MM.1S (cell line): ENCODE measurements around the gene UBA7.
A peak's percentile ranks its signal among the peaks of the same experiment; 100 is the strongest.

Experiments
- DNase-seq: peaks from one replicate; pipeline ENCODE4 v3.0.0-alpha.2; 2015
- H2AFZ ChIP-seq: fragments of 300-600 bp; sonication (generic); 2 replicates; pipeline ENCODE4 v1.6.0; 2016; ENCODE audit warnings: antibody characterized with exemption, low read length
- H3F3A ChIP-seq: fragments of 300-600 bp; sonication (generic); 2 replicates; pipeline ENCODE4 v1.6.1; 2016; ENCODE audit warnings: mild to moderate bottlenecking, antibody characterized with exemption, low read length, moderate library complexity, mixed read lengths; ENCODE audit not compliant: insufficient read depth
- H3K27ac ChIP-seq: fragments of 300-600 bp; sonication (generic); 2 replicates; pipeline ENCODE4 v1.5.1; 2016; ENCODE audit warnings: mild to moderate bottlenecking, low read length
- H3K27me3 ChIP-seq: fragments of 300-600 bp; sonication (generic); replicated peaks from 2 replicates; pipeline ENCODE4 v1.6.0; 2016; ENCODE audit warnings: low read length; ENCODE audit not compliant: insufficient read depth
- H3K36me3 ChIP-seq: fragments of 300-600 bp; sonication (generic); replicated peaks from 2 replicates; pipeline ENCODE4 v1.6.1; 2016; ENCODE audit warnings: mild to moderate bottlenecking, low read length, mixed read lengths; ENCODE audit not compliant: insufficient read depth
- H3K4me1 ChIP-seq: fragments of 300-600 bp; sonication (generic); 2 replicates; pipeline ENCODE4 v1.6.1; 2016; ENCODE audit warnings: low read length, mixed read lengths
- H3K4me2 ChIP-seq: fragments of 300-600 bp; sonication (generic); 2 replicates; pipeline ENCODE4 v1.6.0; 2016; ENCODE audit warnings: low read depth, low read length
- H3K4me3 ChIP-seq: fragments of 300-600 bp; sonication (generic); 2 replicates; pipeline ENCODE4 v1.5.1; 2016; ENCODE audit warnings: low read length, mixed read lengths
- H3K79me2 ChIP-seq: fragments of 300-600 bp; sonication (generic); 2 replicates; pipeline ENCODE4 v1.6.1; 2016; ENCODE audit warnings: mixed run types, low read length, mixed read lengths
- H3K9ac ChIP-seq: fragments of 300-600 bp; sonication (generic); 2 replicates; pipeline ENCODE4 v1.6.1; 2016; ENCODE audit warnings: low read length, mixed read lengths
- H3K9me2 ChIP-seq: fragments of 300-600 bp; sonication (generic); replicated peaks from 2 replicates; pipeline ENCODE4 v1.6.1; 2016; ENCODE audit warnings: mild to moderate bottlenecking, low read length, mixed read lengths; ENCODE audit not compliant: insufficient read depth
- H3K9me3 ChIP-seq: fragments of 300-600 bp; sonication (generic); replicated peaks from 2 replicates; pipeline ENCODE4 v1.6.1; 2016; ENCODE audit warnings: mild to moderate bottlenecking, low read length, mixed read lengths; ENCODE audit not compliant: insufficient read depth
- H4K20me1 ChIP-seq: fragments of 300-600 bp; sonication (generic); 2 replicates; pipeline ENCODE4 v1.6.1; 2016; ENCODE audit warnings: mild to moderate bottlenecking, low read length, moderate library complexity, mixed read lengths; ENCODE audit not compliant: insufficient read depth
- EZH2 ChIP-seq: fragments of 300-600 bp; sonication (generic); optimal IDR thresholded peaks from 2 replicates; pipeline ENCODE3; 2017; ENCODE audit warnings: low read depth, mild to moderate bottlenecking, antibody characterized with exemption, low read length, mixed read lengths
- EZH2phosphoT487 ChIP-seq: fragments of 300-600 bp; sonication (generic); IDR thresholded peaks from 2 replicates; pipeline ENCODE4 v1.6.1; 2018; ENCODE audit warnings: antibody characterized with exemption, low read length
- TF ChIP-seq, protein P1 (sequence below): fragments of 300-600 bp; sonication (generic); IDR thresholded peaks from 2 replicates; pipeline ENCODE4 v1.5.1; 2016; ENCODE audit warnings: antibody characterized with exemption, low read length, mixed read lengths

UBA7 gene

DNA sequence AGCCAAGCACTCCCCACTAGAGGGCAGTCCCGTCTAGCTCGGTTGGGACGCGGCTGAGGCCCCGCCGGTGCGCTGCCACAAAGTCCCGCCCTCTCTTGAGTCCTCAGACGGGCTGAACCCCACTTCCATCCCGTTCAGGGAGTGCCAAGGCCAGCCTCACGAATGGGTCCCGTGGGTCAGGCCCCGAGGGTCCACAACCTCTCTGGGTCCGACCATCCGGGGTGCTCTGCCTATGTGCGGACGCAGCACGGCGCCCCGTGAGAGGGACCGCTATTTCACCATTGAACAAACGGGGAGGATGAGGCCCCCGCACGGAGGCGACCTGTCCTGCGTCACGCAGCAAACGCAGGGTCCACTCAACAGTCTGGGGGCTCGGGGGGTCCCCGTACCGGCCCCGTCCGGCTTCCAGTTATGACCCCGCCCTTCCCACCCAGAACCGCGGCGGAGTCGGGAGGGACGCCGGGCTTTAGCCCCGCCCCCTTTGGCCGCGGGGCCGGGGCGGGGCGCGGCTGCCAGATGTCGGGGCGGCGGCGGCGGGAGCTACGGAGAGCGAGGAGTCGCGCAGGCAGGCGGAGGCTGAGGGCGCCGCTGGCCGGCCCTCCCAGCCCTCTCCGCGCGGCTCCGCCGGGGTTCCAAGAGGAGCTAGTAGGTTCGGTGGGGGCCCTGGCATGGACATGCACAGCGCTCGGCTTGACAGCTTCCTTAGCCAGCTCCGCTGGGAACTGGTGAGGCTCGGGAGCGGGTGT is 10.9 kb downstream of the UBA7 start, which contains the start of gene INKA1:
TSS of gene INKA1 (plus strand) at position 543 of the 746 bp plus-strand sequence. CDS start at position 675, 132 bp downstream.
- H3K27me3 ChIP-seq = peaks cover 6% of the 10 kb centered on the region; the same call in 1 of the 2 replicates
- no peaks in the 10 kb centered on the region for H3K9me3 ChIP-seq
- peak within 1 kb of the TSS; percentile 74 for H3K4me3 ChIP-seq
- H3K36me3 ChIP-seq = no peaks in the 10 kb centered on the region
- H2AFZ ChIP-seq = peak within 1 kb of the TSS; percentile 98
- TF ChIP-seq EZH2 = no peak
- TF ChIP-seq, protein P1, sequence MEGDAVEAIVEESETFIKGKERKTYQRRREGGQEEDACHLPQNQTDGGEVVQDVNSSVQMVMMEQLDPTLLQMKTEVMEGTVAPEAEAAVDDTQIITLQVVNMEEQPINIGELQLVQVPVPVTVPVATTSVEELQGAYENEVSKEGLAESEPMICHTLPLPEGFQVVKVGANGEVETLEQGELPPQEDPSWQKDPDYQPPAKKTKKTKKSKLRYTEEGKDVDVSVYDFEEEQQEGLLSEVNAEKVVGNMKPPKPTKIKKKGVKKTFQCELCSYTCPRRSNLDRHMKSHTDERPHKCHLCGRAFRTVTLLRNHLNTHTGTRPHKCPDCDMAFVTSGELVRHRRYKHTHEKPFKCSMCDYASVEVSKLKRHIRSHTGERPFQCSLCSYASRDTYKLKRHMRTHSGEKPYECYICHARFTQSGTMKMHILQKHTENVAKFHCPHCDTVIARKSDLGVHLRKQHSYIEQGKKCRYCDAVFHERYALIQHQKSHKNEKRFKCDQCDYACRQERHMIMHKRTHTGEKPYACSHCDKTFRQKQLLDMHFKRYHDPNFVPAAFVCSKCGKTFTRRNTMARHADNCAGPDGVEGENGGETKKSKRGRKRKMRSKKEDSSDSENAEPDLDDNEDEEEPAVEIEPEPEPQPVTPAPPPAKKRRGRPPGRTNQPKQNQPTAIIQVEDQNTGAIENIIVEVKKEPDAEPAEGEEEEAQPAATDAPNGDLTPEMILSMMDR = peak; percentile 83
- no peaks in the 10 kb centered on the region for H4K20me1 ChIP-seq
- no peaks in the 10 kb centered on the region for H3F3A ChIP-seq
- no peak within 1 kb of the TSS for H3K27ac ChIP-seq
- peak within 1 kb of the TSS; percentile 42; the same call in 1 of the 2 replicates for H3K9ac ChIP-seq
- no peaks in the 10 kb centered on the region for H3K9me2 ChIP-seq
- H3K4me1 ChIP-seq = no peaks in the 10 kb centered on the region
- DNase-seq = peak; percentile 89
- H3K4me2 ChIP-seq = peak within 1 kb of the TSS; percentile 90
- no peaks in the 10 kb centered on the region for H3K79me2 ChIP-seq

DNA sequence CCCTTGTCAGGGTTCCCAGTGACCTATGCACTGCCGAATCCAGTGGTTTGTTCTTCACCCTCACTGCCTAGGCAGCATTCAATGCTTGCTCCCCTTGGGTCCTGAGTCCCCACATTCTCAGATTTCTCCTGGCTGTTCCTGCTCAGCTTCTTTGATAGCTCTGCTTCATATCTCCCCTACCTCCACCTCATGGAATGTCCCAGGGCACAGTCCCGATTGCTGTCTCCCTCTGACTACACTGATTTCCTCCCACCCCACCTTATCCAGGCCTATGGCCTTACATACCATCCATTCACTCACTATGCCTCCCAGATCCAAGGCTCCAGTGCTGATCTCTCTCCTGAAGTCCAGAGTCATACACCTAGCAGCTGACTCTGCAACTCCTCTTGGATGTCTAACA is 12.6 kb downstream of the UBA7 start:
- H3K4me1 ChIP-seq = no peaks in the 10 kb centered on the region
- no peaks in the 10 kb centered on the region for H3K9me2 ChIP-seq
- no peak overlapping the region for H2AFZ ChIP-seq
- DNase-seq = no peak
- H3K9me3 ChIP-seq = no peaks in the 10 kb centered on the region
- H3K79me2 ChIP-seq = no peaks in the 10 kb centered on the region
- no peaks in the 10 kb centered on the region for H4K20me1 ChIP-seq
- H3K4me3 ChIP-seq = no peak overlapping the region
- peaks cover 6% of the 10 kb centered on the region; the same call in 1 of the 2 replicates for H3K27me3 ChIP-seq
- no peaks in the 10 kb centered on the region for H3F3A ChIP-seq
- H3K9ac ChIP-seq = no peak overlapping the region
- no peak overlapping the region for H3K27ac ChIP-seq
- no peaks in the 10 kb centered on the region for H3K36me3 ChIP-seq
- H3K4me2 ChIP-seq = no peak overlapping the region
- TF ChIP-seq EZH2phosphoT487 (no peak), EZH2 (no peak)
- TF ChIP-seq, protein P1 = no peak

DNA sequence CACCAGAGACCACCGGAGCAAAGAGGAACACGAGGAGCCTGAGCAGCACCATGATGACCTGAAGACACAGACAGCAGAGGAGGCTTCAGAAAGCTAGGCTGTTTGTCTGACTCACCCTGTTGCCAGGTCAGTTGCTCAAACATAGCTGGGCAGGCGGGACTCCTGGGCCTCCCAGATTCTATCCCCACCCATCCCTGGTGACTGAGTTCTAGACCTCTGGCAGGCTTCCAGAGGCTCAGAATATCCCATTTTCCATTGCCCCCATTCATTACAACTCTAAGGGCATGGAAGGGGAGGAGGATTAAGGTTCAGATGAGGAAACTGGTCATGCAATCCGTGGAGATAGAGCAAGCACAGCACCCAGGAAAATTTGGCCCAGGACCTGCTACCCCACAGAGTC is 14.0 kb downstream of the UBA7 start, which contains the start of gene CDHR4:
TSS of gene CDHR4 (minus strand) at position 113 of the 400 bp plus-strand sequence. CDS start at position 52, 61 bp downstream.
- H3K4me3 ChIP-seq = no peak within 1 kb of the TSS
- H3K27me3 ChIP-seq = peaks cover 6% of the 10 kb centered on the region; the same call in 1 of the 2 replicates
- H3K36me3 ChIP-seq = no peaks in the 10 kb centered on the region
- H3K9me2 ChIP-seq = no peaks in the 10 kb centered on the region
- H3K4me2 ChIP-seq = no peak within 1 kb of the TSS
- DNase-seq = no peak
- no peaks in the 10 kb centered on the region for H3K4me1 ChIP-seq
- no peak within 1 kb of the TSS for H2AFZ ChIP-seq
- no peaks in the 10 kb centered on the region for H3F3A ChIP-seq
- no peaks in the 10 kb centered on the region for H3K9me3 ChIP-seq
- no peaks in the 10 kb centered on the region for H4K20me1 ChIP-seq
- no peaks in the 10 kb centered on the region for H3K79me2 ChIP-seq
- TF ChIP-seq EZH2 (no peak), EZH2phosphoT487 (no peak)
- no peak within 1 kb of the TSS for H3K9ac ChIP-seq
- no peak within 1 kb of the TSS for H3K27ac ChIP-seq

DNA sequence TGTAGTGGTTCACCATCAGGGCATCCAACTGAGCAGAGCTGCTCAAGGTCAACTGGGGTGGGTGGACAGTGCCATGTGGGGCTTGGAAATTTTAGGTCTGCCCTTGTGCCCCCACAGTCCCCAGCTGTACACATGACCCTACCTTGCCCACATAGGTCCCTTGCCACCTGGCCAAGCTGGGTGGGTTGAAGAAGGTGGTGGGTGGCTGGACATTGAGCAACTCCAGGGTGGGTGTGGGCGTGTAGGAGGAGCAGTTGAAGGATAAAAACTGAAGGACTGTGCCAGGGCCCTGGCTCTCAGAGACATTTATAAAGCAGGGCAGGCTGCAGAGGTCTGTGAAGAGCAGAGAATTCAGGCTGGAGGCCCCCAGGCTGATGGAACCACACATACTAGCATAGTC is 14.6 kb downstream of the UBA7 start:
- Histone ChIP-seq H2AFZ (no peak overlapping the region), H3K4me1 (no peaks in the 10 kb centered on the region), H3K36me3 (no peaks in the 10 kb centered on the region), H3K27me3 (peaks cover 6% of the 10 kb centered on the region; the same call in 1 of the 2 replicates), H3K4me2 (no peak overlapping the region), H3K27ac (no peak overlapping the region), H3K9ac (no peak overlapping the region), H3K79me2 (no peaks in the 10 kb centered on the region), H3K9me2 (no peaks in the 10 kb centered on the region), H3K9me3 (no peaks in the 10 kb centered on the region), H3K4me3 (no peak overlapping the region), H4K20me1 (no peaks in the 10 kb centered on the region), H3F3A (no peaks in the 10 kb centered on the region)
- TF ChIP-seq EZH2 = no peak
- TF ChIP-seq EZH2phosphoT487 = no peak
- TF ChIP-seq, protein P1 = no peak
- DNase-seq = no peak
